ENCODE data around the gene NTM.
"Not testable (repeated sequence)": the region's sequence is repeated elsewhere in the genome, so short reads cannot be mapped to it uniquely, and the experiment has no call there.

The NTM gene

DNA sequence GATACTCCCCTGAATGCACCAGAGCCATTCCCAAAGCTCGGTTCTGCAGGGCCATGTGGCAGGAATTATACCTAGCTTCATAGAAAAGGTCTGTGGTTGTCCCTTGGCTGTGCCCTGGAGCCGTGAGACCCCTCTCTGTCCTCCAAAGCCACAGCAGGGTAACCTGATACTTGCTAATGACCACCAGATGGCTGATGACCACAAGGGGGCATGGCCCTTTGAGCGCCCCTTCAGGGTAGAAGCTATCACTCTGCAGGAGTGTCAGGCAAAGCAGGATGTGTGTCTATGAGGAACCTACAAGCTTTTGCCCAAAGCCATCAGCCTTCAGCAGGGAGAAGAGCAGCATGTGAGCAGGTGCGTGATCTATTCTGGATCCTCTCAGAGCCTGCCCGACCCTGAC is 95.3 kb downstream of the NTM start:
- no peak for DNase-seq

DNA sequence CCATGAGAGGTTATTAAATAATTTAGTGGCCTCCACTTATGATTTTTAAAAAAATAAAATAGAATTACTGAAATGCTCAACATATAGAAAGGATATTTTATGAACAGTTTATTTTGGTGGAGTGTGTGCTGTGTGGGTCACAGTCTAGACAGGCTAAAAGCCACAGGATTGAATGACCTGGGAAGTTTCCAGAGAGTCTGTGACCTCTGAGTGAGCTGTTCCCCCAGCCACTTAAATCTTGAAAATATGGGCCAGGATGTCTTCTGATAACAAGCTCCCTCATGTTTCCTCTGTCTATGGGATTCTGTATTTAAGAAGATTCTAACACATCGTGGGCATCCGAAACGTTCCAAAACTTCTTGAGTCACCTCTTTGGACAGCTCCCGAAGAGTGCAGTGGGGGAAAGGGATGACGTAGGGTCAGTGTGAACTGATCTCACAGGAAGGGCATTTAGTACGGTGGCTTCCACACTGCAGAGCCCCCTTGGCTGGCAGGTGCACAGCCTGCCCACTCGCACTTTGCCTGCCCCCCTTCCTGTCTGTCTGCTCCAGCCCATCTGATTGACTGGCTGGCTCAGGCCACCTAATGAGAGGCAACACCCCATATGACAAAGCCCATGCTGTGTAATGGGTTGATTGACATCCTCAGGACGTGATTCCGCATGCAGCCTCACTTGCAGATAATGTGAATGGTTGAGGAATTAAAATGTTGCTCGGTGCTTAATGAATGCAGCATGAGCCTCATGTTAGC is 97.4 kb downstream of the NTM start:
- DNase-seq, result no peak

DNA sequence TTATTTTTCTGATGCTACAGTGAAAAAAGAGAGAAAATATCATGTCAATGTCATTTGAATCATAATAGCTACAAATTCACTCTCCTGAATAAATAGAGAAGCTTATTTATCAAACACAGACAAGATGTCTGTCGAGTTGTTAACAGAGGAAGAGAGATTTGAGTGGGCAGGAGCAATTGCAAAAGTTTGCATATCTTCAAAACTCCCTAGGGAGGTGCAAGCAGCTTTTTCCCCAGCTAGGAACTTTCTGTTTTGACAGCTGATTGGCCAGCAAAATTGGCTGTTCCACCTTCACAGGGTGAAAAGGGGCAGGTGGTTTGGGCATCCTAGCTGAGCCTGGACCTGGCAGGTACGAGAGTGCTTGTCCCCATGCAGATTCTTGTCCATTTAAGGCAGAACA is 98.2 kb downstream of the NTM start:
- no peak for DNase-seq

DNA sequence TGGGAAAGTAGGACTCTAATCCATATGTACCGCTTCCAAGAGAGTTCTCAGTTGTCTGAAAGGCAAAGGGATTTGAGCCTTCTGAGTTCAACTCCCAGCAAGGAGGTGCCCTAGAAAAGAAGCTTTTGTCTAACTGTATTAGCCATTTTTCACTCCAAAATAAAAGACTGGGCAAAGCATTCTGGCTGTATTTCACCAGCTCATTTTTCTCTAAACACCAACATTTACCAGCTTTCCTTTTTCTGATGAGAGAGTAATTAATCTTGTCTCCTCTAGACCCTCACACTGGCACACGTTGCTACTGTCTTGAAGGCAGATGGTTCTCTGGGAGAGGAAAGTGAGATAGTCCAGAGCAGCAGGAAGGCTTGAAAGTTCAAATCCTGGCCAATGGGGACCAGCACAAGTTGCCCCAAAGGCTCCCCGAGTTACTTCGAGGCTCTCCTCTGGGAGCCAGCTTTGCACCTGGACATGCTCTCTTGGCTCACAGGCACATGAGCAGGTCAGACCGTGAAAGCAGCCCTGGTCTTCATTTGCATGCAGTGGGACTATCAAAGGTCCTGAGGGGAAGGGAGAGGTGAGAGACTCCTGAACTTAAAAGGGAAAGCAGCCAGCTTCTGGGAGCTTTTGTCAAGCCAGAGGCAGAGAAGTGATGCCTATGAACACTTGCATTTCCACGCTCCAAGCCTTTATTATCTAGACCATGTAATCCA is 100.0 kb downstream of the NTM start:
- DNase-seq, result no peak

DNA sequence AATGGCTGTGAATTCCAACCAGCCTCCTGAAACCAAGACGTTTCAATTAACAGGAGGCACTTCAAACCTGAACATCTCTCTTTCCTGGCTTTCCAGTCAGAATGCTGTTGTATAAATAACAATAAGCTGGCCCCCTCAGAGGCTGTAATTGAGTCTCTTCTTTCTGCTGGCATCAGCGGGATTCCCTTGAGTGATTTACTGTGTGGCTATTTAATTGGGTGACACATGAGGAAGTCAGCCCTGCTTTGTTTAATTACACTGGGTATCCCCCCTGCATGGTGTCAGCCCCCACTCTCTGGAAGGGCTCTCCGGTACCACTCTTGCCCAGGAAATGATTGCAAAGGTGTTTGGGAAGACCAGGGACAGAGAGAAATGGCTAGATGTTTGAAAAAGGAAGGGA is 101.6 kb downstream of the NTM start:
- DNase-seq, result no peak

DNA sequence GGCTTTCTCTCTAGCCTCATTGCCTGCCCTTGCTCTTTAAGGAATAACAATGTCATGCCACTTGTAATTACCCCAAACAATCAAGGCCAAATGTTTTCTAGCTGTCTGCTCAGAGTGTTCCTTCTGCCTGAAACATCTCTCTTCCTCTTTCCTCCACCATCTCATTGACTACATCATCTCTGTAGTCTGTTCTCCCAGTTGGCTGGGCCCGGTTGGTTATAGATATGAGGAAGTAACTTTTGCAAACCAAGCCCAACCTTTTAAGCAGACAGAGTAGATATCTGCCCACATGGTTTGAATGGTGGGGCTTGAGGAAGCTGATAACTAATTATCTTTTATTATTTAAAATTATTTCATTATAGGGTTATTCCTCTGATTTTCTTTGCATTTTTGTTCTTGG is 104.5 kb downstream of the NTM start:
- no peak for DNase-seq

DNA sequence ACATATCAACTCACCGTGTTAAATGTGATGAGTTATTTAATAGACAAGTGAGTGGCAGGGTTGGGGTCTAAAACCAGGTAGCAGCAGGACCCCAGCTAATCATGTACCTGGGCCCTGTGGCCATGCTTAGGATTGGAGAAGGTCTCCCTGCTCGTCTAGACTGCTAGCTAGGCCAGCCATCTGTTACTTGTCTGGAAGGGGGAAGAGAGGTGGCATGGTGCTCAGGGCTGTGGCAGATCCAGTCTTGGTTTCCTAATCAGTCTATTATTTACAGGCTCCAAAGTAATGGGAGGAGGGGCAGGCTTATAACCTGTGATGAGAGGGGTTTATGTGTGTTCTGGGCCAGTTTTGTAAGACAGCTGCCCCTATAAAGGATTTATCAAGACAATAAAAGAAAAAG is 105.9 kb downstream of the NTM start:
- no peak for DNase-seq

DNA sequence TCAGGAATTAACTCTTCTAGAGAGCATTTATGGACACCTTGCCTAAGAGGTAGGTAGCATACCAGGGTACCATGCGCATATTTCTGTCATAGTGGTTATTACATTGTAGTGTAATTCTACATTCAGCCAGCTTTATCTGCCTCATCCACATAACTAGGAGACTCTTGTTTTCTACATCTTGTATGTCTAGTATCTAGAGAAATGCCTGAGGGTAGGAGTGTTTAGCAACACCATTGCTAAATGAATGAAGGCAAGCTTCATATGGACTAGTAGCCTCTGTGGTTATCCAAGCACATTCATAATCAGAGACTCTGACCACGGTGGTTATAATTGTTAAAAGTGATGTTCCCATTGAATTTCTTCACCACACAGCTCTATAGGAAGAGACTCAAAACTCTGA is 107.9 kb downstream of the NTM start:
- no peak for DNase-seq

DNA sequence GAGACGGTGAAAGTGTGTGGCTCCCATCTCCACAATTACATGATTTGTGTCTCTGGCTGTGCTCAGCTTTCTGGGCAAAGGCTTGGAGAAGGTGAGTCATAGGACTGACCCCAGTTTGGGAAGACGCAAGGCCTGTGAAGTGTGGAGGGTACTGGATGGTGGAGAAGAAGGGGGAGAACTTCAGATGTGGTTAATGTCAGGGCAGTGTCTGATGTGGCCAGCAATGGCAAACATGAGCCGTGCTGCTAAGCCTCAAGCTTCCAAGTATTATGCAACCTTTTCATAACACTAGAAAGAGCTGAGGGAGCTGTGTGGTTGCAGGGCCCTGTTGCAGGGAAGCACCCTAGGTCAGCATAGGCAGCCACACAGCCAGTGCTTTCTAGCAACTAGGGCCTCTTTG is 110.9 kb downstream of the NTM start:
- DNase-seq, result no peak

DNA sequence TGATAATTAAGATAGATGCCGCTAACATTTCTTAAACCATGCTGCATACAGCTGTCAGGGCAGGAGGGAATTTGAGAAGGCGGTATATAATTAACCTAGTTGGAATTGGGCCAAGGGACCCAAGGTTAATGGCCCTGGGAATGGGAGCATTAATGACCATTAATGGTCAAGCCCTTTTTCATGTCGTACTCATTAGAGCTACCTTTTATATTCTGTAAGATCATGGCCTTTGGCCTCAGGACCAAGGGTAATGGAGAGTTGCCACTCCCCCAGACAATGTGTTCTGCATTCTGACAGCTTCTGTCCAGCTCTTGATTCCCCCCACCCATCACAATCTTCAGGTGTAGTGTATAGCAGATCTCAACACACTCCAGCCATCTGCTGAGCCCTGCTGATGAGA is 111.6 kb downstream of the NTM start:
- DNase-seq, result no peak

DNA sequence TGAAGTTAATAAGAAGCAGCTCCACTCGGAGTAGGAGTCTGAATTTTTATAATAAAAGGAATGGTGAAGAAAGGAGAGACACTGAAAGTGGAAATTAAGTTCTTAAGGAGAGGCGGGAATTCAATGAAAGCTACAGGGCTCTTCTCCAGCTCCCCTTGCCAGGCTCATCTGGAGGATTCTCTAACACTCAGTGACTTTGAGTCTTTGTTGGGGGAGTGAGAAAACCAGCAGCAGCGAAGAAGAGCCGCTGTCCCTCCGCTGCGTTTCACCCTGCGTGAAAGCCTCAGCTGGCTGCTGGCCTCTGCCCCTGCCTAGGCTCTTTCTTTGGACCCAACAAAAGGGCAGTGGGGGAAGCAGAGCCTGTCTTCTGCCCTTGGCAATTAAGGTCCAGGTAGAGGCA is 113.0 kb downstream of the NTM start:
- DNase-seq, result no peak

DNA sequence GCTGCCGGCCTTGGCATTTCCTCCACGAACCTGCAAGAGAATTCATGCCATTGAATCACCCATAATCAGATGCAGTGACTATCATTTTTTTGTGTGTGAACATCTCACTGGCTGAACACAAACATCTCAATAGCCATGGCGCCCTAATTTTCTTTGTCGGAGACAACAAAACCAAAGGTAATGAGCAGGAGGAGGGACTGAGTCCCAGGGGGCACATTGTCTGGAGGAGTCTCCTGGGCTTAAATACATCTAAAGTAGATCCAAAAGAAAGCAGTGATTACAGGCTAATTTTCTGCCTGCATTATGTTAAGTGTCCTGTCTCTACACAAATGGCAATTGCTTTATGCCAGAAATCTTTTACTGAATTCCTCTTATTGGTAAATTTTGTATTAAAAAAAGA is 113.5 kb downstream of the NTM start:
- DNase-seq, result no peak

DNA sequence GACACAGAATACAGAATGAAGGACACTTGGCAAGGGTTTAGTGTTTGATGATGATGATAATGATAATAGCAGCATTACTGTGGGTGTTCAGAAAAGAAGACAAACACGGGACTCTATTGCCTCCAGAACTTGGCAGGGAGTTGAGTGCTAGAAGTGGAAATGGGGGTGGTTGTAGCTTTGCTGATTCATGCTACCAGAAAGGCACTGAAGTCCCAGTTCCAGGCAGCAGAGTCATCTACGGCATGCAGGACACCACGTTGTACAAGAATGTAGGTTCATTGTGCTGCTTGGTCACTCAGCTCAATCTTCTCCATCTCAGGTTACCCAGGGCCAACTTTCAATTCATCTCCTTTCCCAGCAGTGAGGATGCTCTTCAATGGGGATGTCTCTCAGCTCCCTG is 115.7 kb downstream of the NTM start:
- DNase-seq, result no peak

DNA sequence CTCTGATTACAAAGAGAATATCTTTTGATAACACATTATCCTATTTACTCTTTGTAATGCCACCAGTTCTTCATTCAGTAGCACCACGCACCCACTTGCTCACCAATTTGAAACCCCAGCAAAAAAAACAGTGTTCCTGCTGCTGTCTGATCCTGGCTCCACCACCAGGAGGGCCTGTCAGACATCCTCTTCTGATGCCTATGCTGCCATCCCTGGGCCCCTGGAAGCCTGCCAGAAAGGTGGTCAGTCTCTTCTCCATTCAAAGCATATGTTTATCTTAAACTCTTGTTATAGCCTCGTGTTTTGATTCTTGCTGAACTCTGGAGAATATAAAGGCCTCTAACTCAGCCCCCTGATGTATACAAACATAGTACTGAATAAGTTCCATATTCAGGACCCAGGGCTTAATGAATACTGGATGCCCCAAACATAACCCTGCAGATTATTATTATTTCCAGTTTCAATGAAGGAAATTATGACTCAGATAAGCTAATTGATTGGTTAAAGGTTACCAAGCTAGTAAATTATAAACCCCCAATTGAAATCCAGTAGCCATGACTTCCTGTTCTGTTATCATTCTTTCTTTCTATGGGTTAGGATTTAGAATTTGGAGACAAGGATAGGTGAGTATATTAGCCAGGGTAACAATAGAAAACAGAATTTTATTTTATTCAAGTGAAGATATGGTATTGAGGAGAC is 116.7 kb downstream of the NTM start:
- DNase-seq, result no peak

DNA sequence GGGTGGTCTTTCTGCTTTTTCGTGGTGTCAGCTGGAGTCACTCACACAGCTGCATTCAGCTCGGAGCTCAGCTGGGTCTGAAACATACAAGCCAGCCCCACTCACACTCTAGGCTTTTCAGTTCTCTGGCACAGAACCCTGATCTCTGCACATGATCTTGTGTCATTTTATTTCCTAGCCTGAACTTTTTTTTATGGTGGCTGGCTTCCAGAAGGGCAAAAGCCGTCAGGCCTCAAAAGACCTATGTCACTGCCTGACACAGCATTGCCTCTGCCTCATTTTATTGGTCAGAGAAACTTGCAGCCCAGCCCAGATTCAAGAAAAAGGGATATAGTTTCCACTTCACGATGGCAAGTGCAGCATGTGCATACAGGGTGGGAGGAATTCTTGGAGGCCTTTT is 117.8 kb downstream of the NTM start:
- no peak for DNase-seq

DNA sequence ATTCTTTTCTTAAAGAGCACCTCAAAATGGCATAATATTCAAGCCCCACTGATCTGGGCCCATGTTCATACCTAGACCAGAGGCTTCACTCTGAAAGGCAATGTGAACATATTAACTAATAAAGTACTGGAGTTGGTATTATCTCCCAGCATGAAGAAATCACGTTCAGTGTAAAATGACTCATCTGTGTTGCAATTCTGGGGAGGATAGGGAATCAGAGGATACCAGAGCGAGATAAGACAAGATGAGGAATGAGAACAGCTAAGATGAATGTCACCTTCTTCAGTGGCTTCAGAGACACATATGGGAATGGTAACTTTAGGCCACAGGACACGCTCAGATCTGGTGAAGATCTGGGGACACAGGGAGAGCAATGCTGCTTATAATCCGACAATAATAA is 121.1 kb downstream of the NTM start:
- no peak for DNase-seq

DNA sequence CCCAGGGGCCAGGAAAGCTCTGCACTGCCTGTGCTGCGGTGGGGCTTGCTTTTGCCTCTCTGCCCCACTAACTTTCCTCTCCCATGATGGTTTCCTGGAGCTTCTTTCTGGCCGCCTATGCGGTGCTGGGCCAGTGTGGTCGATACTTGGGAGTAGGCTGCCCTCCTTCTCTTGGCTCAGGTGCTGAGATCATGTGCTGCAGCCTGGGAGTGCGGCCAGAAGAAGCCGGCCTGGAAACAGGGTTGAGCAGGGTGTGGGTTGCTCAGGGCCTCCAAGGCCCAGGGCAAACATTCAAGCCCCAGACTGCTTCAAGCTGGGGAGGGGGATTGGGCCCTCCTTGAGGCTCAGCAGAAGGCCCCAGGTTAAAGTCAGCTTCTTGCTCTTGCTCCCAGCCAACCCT is 125.0 kb downstream of the NTM start:
- DNase-seq, result no peak

DNA sequence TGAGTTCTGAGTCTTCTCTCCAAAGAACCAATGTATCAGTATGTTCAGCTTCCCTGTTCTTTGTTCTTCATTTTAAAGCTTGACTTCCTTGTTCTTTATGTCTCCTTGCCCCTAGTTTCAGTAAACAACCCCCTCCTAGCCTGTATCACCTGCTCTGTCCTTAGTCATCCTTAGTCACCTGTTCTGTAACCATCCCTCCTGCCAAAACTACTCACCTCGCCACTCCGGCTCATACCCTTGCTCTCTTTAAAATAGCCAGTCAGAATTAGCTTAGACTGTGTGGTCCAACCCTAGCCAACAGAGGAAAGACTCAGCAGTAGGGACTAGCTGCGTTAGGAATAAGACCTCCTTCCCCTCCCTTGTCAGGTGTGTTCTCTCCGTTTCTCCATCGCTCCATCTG is 127.3 kb downstream of the NTM start:
- DNase-seq, result not testable (repeated sequence)

DNA sequence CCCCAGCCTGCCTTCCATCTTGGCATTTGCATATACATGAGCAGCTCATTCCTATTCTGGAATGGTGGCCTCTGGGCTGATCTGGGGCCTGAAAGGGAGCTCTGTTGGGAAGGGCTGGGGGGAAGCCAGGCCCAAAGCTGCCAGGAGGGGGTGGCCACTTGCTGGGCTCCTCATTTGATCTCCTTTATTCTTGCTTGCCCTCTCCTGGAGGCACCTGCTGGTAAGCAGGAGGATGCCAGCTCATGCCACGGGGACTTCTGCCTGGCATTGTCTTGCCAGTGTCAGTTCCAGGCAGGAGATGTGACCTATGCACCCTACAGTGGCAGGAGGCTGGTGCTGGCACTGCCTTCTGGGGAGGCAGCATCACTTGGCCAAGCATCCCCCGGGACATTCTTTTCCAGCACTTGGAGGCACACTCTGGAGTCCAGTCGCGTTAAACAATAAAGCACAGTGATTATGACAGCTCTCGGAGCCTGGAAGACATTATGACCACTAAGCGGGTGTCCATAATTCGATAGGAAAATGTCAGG is 128.3 kb downstream of the NTM start:
- DNase-seq, result no peak

DNA sequence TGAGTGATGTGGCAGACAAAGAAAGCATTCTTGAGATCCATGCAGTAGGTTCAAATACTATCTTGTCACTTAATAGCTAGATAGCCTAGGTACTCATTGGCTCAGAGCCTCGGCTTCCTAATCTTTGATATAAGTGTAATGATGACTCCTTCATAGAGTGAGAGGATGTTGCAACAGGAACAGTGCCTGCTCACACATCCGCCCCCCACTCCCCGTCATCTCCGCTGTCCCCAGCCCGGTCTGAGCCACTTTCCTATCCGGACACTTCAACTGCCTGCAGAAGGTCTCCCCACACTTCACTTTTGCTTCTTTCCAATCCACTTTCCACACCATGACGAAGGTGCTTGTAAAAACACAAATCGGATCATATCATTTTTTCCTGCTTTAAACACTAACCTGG is 128.8 kb downstream of the NTM start:
- DNase-seq, result no peak

DNA sequence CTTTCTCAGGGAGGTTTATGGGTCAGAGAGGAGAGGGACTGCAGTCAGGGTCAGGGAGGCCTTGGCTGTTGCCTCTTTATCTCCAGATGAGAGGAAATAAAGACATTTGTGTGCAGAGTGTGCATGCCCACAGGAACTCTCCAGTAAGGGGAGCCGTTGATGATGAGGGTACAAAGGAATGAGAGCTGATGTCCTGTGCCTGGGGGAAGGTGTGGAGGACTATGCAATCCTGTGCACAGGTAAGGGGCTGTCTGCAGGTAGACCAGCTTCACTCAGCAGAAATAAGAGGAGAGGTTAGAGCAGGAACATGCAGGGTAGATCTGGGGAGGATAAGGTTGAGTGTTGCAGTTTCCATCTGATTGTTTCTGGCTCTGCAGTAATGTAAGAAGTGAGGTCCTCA is 132.6 kb downstream of the NTM start:
- DNase-seq, result no peak

DNA sequence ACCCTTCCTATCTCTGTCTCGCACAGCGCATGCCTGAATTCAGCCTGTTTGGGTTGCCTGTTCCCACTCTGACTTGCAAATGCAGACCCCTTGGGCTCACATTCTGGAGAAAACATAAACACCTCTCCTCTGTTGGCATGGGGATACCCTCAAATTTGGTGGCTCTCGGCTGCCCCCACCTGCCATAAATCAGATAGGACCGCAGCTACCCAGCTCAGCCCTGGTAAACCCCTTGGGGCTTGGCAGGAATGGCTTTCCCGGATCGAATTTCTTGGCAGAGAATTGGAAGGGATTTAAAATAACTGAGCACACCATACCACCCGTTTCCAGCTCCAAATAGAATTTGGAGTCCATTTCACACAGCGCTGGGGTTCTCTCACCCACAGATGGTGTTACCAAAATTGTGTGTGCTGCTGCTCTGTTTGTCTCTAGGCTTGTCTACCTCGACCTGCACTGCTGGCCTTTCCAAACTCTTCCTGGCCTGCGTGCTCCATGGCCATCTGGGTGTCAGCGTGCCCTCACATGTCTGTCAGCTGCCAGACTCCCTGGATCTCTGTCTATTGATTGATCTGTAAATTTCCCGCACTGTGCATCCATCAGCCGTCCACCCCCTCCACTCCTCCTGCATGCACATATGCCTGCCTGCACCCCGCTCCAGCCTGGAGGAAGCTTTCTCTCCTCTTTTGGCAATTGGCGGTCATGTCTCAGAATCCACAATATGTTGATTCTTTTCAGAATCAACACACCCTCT is 134.0 kb downstream of the NTM start:
- DNase-seq, result no peak

DNA sequence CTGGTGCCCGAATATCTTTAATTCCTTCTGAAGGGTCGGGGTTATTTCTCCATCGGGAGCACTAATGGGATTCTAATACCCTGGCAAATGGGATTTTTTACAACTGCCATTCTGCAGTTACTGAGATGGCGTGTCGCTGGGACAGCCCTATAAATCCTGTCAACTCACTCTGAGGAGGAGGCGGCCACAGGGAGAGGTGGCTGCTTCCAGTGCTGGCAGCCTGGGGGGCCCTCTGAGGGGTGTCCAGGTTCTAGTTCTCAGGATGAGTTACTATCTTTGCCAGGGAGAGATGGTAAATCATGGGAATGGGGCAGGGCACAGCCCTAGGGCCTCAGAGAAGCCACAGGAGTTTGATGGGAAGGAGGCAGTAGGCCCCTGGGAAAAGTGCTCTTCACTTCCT is 135.9 kb downstream of the NTM start:
- DNase-seq, result no peak
